HepG2 (cell line): ENCODE data around the gene CNGA1. TPM values are rescaled to one million over a fixed set of nuclear protein-coding genes. Genes with fewer than 3 reads are reported as not detected.

ENCODE experiments used
- DZIP1 ChIP-seq: sonication (generic); formaldehyde crosslinking; IDR thresholded peaks from 2 replicates; pipeline ENCODE4 v1.5.0; 2020; ENCODE audit warnings: mild to moderate bottlenecking, missing genetic modification reagents
- ELK4 ChIP-seq: sonication (generic); formaldehyde crosslinking; IDR thresholded peaks from 2 replicates; pipeline ENCODE4 v1.9.0; 2021; ENCODE audit warnings: missing genetic modification reagents, borderline replicate concordance
- GABPB1 ChIP-seq: IDR thresholded peaks from 2 replicates; pipeline ENCODE4 v1.6.1; 2016; ENCODE audit warnings: mild to moderate bottlenecking, missing genetic modification reagents, moderate library complexity, missing compliant biosample characterization
- HNRNPK ChIP-seq: fragments of 200-400 bp; formaldehyde crosslinking; IDR thresholded peaks from 2 replicates; pipeline ENCODE4 v1.6.1; 2018; ENCODE audit warnings: low read length, low read depth, moderate library complexity, mild to moderate bottlenecking; ENCODE audit not compliant: poor library complexity, severe bottlenecking
- NFE2 ChIP-seq: sonication (generic); formaldehyde crosslinking; IDR thresholded peaks from 2 replicates; pipeline ENCODE4 v1.4.0; 2020; ENCODE audit warnings: missing genetic modification reagents
- NFRKB ChIP-seq: fragments of 450-650 bp; IDR thresholded peaks from 2 replicates; pipeline ENCODE4 v1.6.1; 2017
- PAF1 ChIP-seq: IDR thresholded peaks from 2 replicates; pipeline ENCODE4 v1.6.1; 2016; ENCODE audit warnings: missing genetic modification reagents, missing compliant biosample characterization
- RELA ChIP-seq: sonication (generic); formaldehyde crosslinking; IDR thresholded peaks from 2 replicates; pipeline ENCODE4 v1.4.0; 2020; ENCODE audit warnings: missing genetic modification reagents
- SPEN ChIP-seq: sonication (generic); formaldehyde crosslinking; IDR thresholded peaks from 2 replicates; pipeline ENCODE4 v1.5.1; 2020; ENCODE audit warnings: low read depth, mild to moderate bottlenecking, missing genetic modification reagents
- THRA ChIP-seq: sonication (generic); formaldehyde crosslinking; IDR thresholded peaks from 2 replicates; pipeline ENCODE4 v1.4.0; 2020; ENCODE audit warnings: missing genetic modification reagents, borderline replicate concordance
- YY1 ChIP-seq: IDR thresholded peaks from 2 replicates; pipeline ENCODE4 v1.6.1; 2011; ENCODE audit warnings: low read length, low read depth, moderate library complexity, mild to moderate bottlenecking; ENCODE audit not compliant: insufficient read depth, insufficient replicate concordance
- ZFP82 ChIP-seq: sonication (generic); formaldehyde crosslinking; IDR thresholded peaks from 2 replicates; pipeline ENCODE4 v1.5.1; 2020; ENCODE audit warnings: mild to moderate bottlenecking, missing genetic modification reagents, borderline replicate concordance
- ZNF251 ChIP-seq: sonication (generic); formaldehyde crosslinking; IDR thresholded peaks from 2 replicates; pipeline ENCODE4 v1.9.0; 2021; ENCODE audit warnings: mild to moderate bottlenecking, missing genetic modification reagents
- ZNF574 ChIP-seq: sonication (generic); formaldehyde crosslinking; IDR thresholded peaks from 2 replicates; pipeline ENCODE4 v1.4.0; 2020; ENCODE audit warnings: missing genetic modification reagents
- ZNF788 ChIP-seq: sonication (generic); formaldehyde crosslinking; IDR thresholded peaks from 2 replicates; pipeline ENCODE4 v1.5.0; 2020; ENCODE audit warnings: mild to moderate bottlenecking, missing genetic modification reagents, borderline replicate concordance
- ZNF790 ChIP-seq: sonication (generic); formaldehyde crosslinking; IDR thresholded peaks from 2 replicates; pipeline ENCODE4 v1.8.0; 2022; ENCODE audit warnings: missing genetic modification reagents, mild to moderate bottlenecking, borderline replicate concordance
- ZSCAN31 ChIP-seq: sonication (generic); formaldehyde crosslinking; IDR thresholded peaks from 2 replicates; pipeline ENCODE4 v1.5.0; 2020; ENCODE audit warnings: low read depth, mild to moderate bottlenecking, missing genetic modification reagents
- ZSCAN5A ChIP-seq: sonication (generic); formaldehyde crosslinking; IDR thresholded peaks from 2 replicates; pipeline ENCODE4 v1.8.0; 2022; ENCODE audit warnings: mild to moderate bottlenecking, missing genetic modification reagents, borderline replicate concordance
- polyA plus RNA-seq, 8 experiments: library from polyadenylated mRNA; depleted of rRNA in 3 of 8; stranded (reverse) in 7 of 8; unstranded in 1 of 8; fragments of >200 nt; fragmentation: Illumina TruSeq in 4 of 8; extraction: Trizol in 4 of 8; gene quantifications; 2 replicates each; pipeline versions ENCODE4 v1.2.1 to v1.2.3, GENCODE V29; 2011 to 2016; ENCODE audit warnings: low read depth in 4 of 8, missing spikeins in 1 of 8, mixed read lengths in 1 of 8; ENCODE audit not compliant: insufficient read depth in 1 of 8
- total RNA-seq, 5 experiments: library from RNA; depleted of rRNA; stranded (reverse); fragments of >200 nt; fragmentation: Illumina TruSeq; extraction: Trizol; gene quantifications; 2 replicates each; pipeline ENCODE4 v1.2.3, GENCODE V29; 2016; ENCODE audit warnings: low read depth in 1 of 5

The CNGA1 gene
- total and polyA plus RNA-seq, 2 of the 13 experiments (the other 11 are each of a cell fraction or from before 2014, with no cell fraction given), result 0.22 to 0.40 TPM

- no peak for TF ChIP-seq RELA (CRISPR knock-in tag)
- TF ChIP-seq DZIP1 (CRISPR knock-in tag), result no peak
- no peak for TF ChIP-seq THRA (CRISPR knock-in tag)
- no peak for TF ChIP-seq HNRNPK
- TF ChIP-seq ZSCAN31, result peak; percentile 69
- TF ChIP-seq NFE2 (CRISPR knock-in tag), result no peak
- TF ChIP-seq GABPB1, result peak; percentile 80
- TF ChIP-seq ZFP82, result no peak
- peak; percentile 48; the same call in 1 of the 2 replicates for TF ChIP-seq SPEN
- TF ChIP-seq ZNF251, result no peak
- no peak for TF ChIP-seq NFRKB
- TF ChIP-seq PAF1 (CRISPR knock-in tag), result no peak
- TF ChIP-seq ZSCAN5A (CRISPR knock-in tag), result no peak; the same call in 1 of the 2 replicates
- no peak for TF ChIP-seq ZNF790 (CRISPR knock-in tag)
- TF ChIP-seq ZNF574 (CRISPR knock-in tag), result peak; percentile 27; the same call in 1 of the 2 replicates
- TF ChIP-seq ELK4 (CRISPR knock-in tag), result no peak
- TF ChIP-seq YY1, result peak; percentile 17
- TF ChIP-seq ZNF788 (CRISPR knock-in tag), result peak; percentile 88; the same call in 1 of the 2 replicates
Measured at GRCh38 chr4:48016141-48017107, at the start of gene CNGA1, which contains the start of gene NIPAL1 (continued).
